Activated CD4-positive, alpha-beta T cell treated with anti-CD3 and anti-CD28 coated beads, Interleukin-2, amount 10 ng/mL, durations not matched to agents 7 days and 5 days (primary cell): ENCODE measurements around the gene MARCHF9. TPM values are rescaled to one million over a fixed set of nuclear protein-coding genes. Genes with fewer than 3 reads are reported as not detected.

ENCODE experiments used
- CTCF ChIA-PET: fragments of 350-600 bp; sonication (Branson Sonifier 250); formaldehyde crosslinking; loops from one replicate; lab custom pipeline; 2021; ENCODE audit warnings: antibody characterized with exemption; lab: Charles Lee
- POLR2A ChIA-PET: fragments of 350-600 bp; sonication (Branson Sonifier 250); formaldehyde crosslinking; loops from one replicate; lab custom pipeline; 2021; ENCODE audit warnings: antibody characterized with exemption; lab: Charles Lee
- DNase-seq: peaks from one replicate; pipeline ENCODE4 v3.0.0-alpha.2; 2020
- H3K27ac Mint-ChIP-seq: one replicate; pipeline ENCODE4 v1.8.0; 2021; ENCODE audit warnings: mild to moderate bottlenecking, moderate library complexity, mixed read lengths
- H3K27me3 Mint-ChIP-seq: one replicate; pipeline ENCODE4 v1.8.0; 2021; ENCODE audit warnings: mixed read lengths
- H3K36me3 Mint-ChIP-seq: one replicate; pipeline ENCODE4 v1.8.0; 2021; ENCODE audit warnings: low read depth, mixed read lengths
- H3K4me1 Mint-ChIP-seq: one replicate; pipeline ENCODE4 v1.8.0; 2021; ENCODE audit warnings: mixed read lengths
- H3K4me3 Mint-ChIP-seq: one replicate; pipeline ENCODE4 v1.8.0; 2021; ENCODE audit warnings: mild to moderate bottlenecking, moderate library complexity, mixed read lengths
- H3K9me3 Mint-ChIP-seq: one replicate; pipeline ENCODE4 v1.8.0; 2021; ENCODE audit warnings: mixed read lengths
- total RNA-seq, 2 experiments: library from RNA; stranded (reverse); gene quantifications; one replicate each; pipeline ENCODE4 v1.2.3, GENCODE V29; 2021

MARCHF9 gene
- total RNA-seq, 2 experiments from 2014 or later, result 23.7 to 27.2 TPM

GRCh38 chr12:57755454-57756372, 810 bp downstream of the MARCHF9 start:
- Mint-ChIP-seq H3K27me3 (no peaks in the 10 kb centered on the region), H3K4me3 (peak overlapping the region; percentile 77), H3K4me1 (peaks cover 56% of the 10 kb centered on the region), H3K9me3 (no peaks in the 10 kb centered on the region), H3K36me3 (peaks cover 29% of the 10 kb centered on the region), H3K27ac (peak overlapping the region; percentile 63)
- peak; percentile 32 for DNase-seq
- ChIA-PET POLR2A (no interaction called here), CTCF (interaction anchor here (0.5 to 3.9 kb wide), 10 partner anchors 8 to 172 kb away, joined by 3 to 56 read pairs (median 4); partner anchors contain the start of genes CYP27B1, TSFM and TSPAN31)

- ChIA-PET POLR2A (no interaction called here), CTCF (interaction anchor here (0.5 to 3.9 kb wide), 23 partner anchors 9 to 173 kb away, joined by 3 to 56 read pairs (median 4); partner anchors contain the start of genes CYP27B1, EEF1AKMT3, METTL1 and TSFM)
- H3K9me3 Mint-ChIP-seq, result no peaks in the 10 kb centered on the region
- peak overlapping the region; percentile 76 for H3K27ac Mint-ChIP-seq
- DNase-seq, result peak; percentile 72
- no peaks in the 10 kb centered on the region for H3K27me3 Mint-ChIP-seq
- peak overlapping the region; percentile 77 for H3K4me3 Mint-ChIP-seq
- H3K36me3 Mint-ChIP-seq, result peaks cover 20% of the 10 kb centered on the region
- H3K4me1 Mint-ChIP-seq, result peaks cover 47% of the 10 kb centered on the region
Measured at GRCh38 chr12:57756406-57757341, 1.8 kb downstream of the MARCHF9 start.

GRCh38 chr12:57757771-57758170, 2.9 kb downstream of the MARCHF9 start:
- POLR2A ChIA-PET, result no interaction called here
- peaks cover 17% of the 10 kb centered on the region for H3K36me3 Mint-ChIP-seq

GRCh38 chr12:57758552-57759359, 3.9 kb downstream of the MARCHF9 start:
- H3K27ac Mint-ChIP-seq, result no peak overlapping the region
- H3K27me3 Mint-ChIP-seq, result peaks cover 2% of the 10 kb centered on the region
- peaks cover 20% of the 10 kb centered on the region for H3K36me3 Mint-ChIP-seq
- H3K4me1 Mint-ChIP-seq, result peaks cover 33% of the 10 kb centered on the region
- CTCF ChIA-PET, result interaction anchor here (0.8 to 2.3 kb wide), 10 partner anchors 9 to 146 kb away, joined by 3 to 12 read pairs (median 3); partner anchors contain the start of genes CYP27B1 and TSFM
- POLR2A ChIA-PET, result no interaction called here
- H3K4me3 Mint-ChIP-seq, result no peak overlapping the region
- DNase-seq, result no peak
- no peaks in the 10 kb centered on the region for H3K9me3 Mint-ChIP-seq

More at GRCh38 chr12:57757771-57758170, 2.9 kb downstream of the MARCHF9 start:
- Mint-ChIP-seq H3K27me3 (no peaks in the 10 kb centered on the region), H3K4me3 (no peak overlapping the region), H3K27ac (no peak overlapping the region), H3K4me1 (peaks cover 41% of the 10 kb centered on the region), H3K9me3 (no peaks in the 10 kb centered on the region)
- no peak for DNase-seq
- CTCF ChIA-PET, result interaction anchor here (1.3 to 3.9 kb wide), 3 partner anchors 8 to 80 kb away, joined by 3 to 56 read pairs (median 4); partner anchors contain the start of gene CYP27B1

GRCh38 chr12:57759360-57759980, 4.6 kb downstream of the MARCHF9 start:
- Mint-ChIP-seq H3K4me1 (peaks cover 29% of the 10 kb centered on the region), H3K9me3 (no peaks in the 10 kb centered on the region), H3K27ac (no peak overlapping the region), H3K4me3 (no peak overlapping the region), H3K27me3 (peaks cover 6% of the 10 kb centered on the region), H3K36me3 (peaks cover 20% of the 10 kb centered on the region)
- CTCF ChIA-PET, result interaction anchor here (0.6 to 2.3 kb wide), 12 partner anchors 8 to 301 kb away, joined by 3 to 12 read pairs (median 3); partner anchors contain the start of genes CYP27B1 and TSFM
- POLR2A ChIA-PET, result no interaction called here
- DNase-seq, result peak; percentile 61

GRCh38 chr12:57760347-57760982, 5.6 kb downstream of the MARCHF9 start:
- no peak for DNase-seq
- CTCF ChIA-PET, result interaction anchor here (1.3 to 2.3 kb wide), 5 partner anchors 10 to 302 kb away, joined by 3 to 7 read pairs (median 4); partner anchors contain the start of gene TSFM
- H3K27me3 Mint-ChIP-seq, result peaks cover 10% of the 10 kb centered on the region
- no peak overlapping the region for H3K4me3 Mint-ChIP-seq
- H3K4me1 Mint-ChIP-seq, result peaks cover 37% of the 10 kb centered on the region
- no peaks in the 10 kb centered on the region for H3K9me3 Mint-ChIP-seq
- POLR2A ChIA-PET, result no interaction called here
- peaks cover 20% of the 10 kb centered on the region for H3K36me3 Mint-ChIP-seq
- no peak overlapping the region for H3K27ac Mint-ChIP-seq

GRCh38 chr12:57761391-57761998, 6.6 kb downstream of the MARCHF9 start:
- Mint-ChIP-seq H3K27me3 (peaks cover 15% of the 10 kb centered on the region), H3K27ac (no peak overlapping the region), H3K4me1 (peaks cover 41% of the 10 kb centered on the region), H3K4me3 (no peak overlapping the region), H3K9me3 (no peaks in the 10 kb centered on the region), H3K36me3 (peaks cover 20% of the 10 kb centered on the region)
- ChIA-PET POLR2A (no interaction called here), CTCF (interaction anchor here (1.1 to 1.2 kb wide), 2 partner anchors 17 to 104 kb away, joined by 3 read pairs; partner anchors contain the start of gene TSPAN31)
- no peak for DNase-seq

GRCh38 chr12:57762463-57762862, 7.6 kb downstream of the MARCHF9 start:
- H3K27ac Mint-ChIP-seq, result no peak overlapping the region
- peaks cover 17% of the 10 kb centered on the region for H3K27me3 Mint-ChIP-seq
- H3K4me3 Mint-ChIP-seq, result no peak overlapping the region
- peaks cover 39% of the 10 kb centered on the region for H3K4me1 Mint-ChIP-seq
- ChIA-PET CTCF (interaction anchor here (0.6 to 1.2 kb wide), 3 partner anchors 10 to 103 kb away, joined by 3 to 5 read pairs (median 3); partner anchors contain the start of genes EEF1AKMT3 and METTL1), POLR2A (no interaction called here)
- no peaks in the 10 kb centered on the region for H3K9me3 Mint-ChIP-seq
- peaks cover 14% of the 10 kb centered on the region for H3K36me3 Mint-ChIP-seq
- no peak for DNase-seq

GRCh38 chr12:57763881-57764661, 9.2 kb downstream of the MARCHF9 start:
- ChIA-PET POLR2A (no interaction called here), CTCF (interaction anchor here (1.0 to 5.8 kb wide), 7 partner anchors 8 to 142 kb away, joined by 3 to 56 read pairs (median 4); partner anchors contain the start of genes CDK4, MARCHF9, TSFM and TSPAN31)
- Mint-ChIP-seq H3K4me3 (peak overlapping the region; percentile 77), H3K36me3 (peaks cover 13% of the 10 kb centered on the region), H3K4me1 (peaks cover 36% of the 10 kb centered on the region), H3K27ac (peak overlapping the region; percentile 65), H3K9me3 (no peaks in the 10 kb centered on the region), H3K27me3 (peaks cover 17% of the 10 kb centered on the region)
- DNase-seq, result no peak

- peak overlapping the region; percentile 77 for H3K4me3 Mint-ChIP-seq
- H3K9me3 Mint-ChIP-seq, result no peaks in the 10 kb centered on the region
- ChIA-PET CTCF (interaction anchor here (1.0 to 5.8 kb wide), 7 partner anchors 9 to 139 kb away, joined by 3 to 56 read pairs (median 4); partner anchors contain the start of genes CDK4, MARCHF9, TSFM and TSPAN31), POLR2A (no interaction called here)
- peaks cover 11% of the 10 kb centered on the region for H3K36me3 Mint-ChIP-seq
- H3K27ac Mint-ChIP-seq, result peak overlapping the region; percentile 65
- H3K4me1 Mint-ChIP-seq, result peaks cover 32% of the 10 kb centered on the region
- H3K27me3 Mint-ChIP-seq, result peaks cover 17% of the 10 kb centered on the region
- no peak for DNase-seq
Measured at GRCh38 chr12:57764662-57765002, 9.7 kb downstream of the MARCHF9 start.
